GM13977 (cell line): ENCODE data around the gene SLC6A2.

Experiments
- DNase-seq: peaks from one replicate; pipeline ENCODE4 v3.0.0; 2012; ENCODE audit warnings: low spot score
- CTCF ChIP-seq: IDR thresholded peaks from 2 replicates; pipeline ENCODE4 v1.5.1; 2012; ENCODE audit warnings: mild to moderate bottlenecking, control low read depth; ENCODE audit not compliant: insufficient read depth; ENCODE audit errors: extremely low read depth, missing control alignments
- in situ Hi-C: fragments of 300-500 bp; cut with MboI; formaldehyde crosslinking; loops from one replicate; pipeline ENCODE4 v1.12.0; 2022; ENCODE audit warnings: low sequenced_read_pairs, low pct_unique_long_range_greater_than_20kb, mixed read lengths, inconsistent platforms; ENCODE audit not compliant: unreplicated experiment

SLC6A2 gene

GRCh38 chr16:55622930-55623561 is 32.7 kb upstream of the SLC6A2 start:
- in situ Hi-C loops = no loop called here
- TF ChIP-seq CTCF = no peak
- no peak for DNase-seq

GRCh38 chr16:55623640-55624039 is 32.1 kb upstream of the SLC6A2 start:
- no peak for DNase-seq
- in situ Hi-C loops = no loop called here
- TF ChIP-seq CTCF = no peak

- DNase-seq = no peak
- in situ Hi-C loops = no loop called here
These were observed 31.1 kb upstream of the SLC6A2 start for GRCh38 chr16:55624696-55625095.

GRCh38 chr16:55625843-55626242 is 29.9 kb upstream of the SLC6A2 start:
- TF ChIP-seq CTCF = no peak
- DNase-seq = no peak
- in situ Hi-C loops = no loop called here

More at GRCh38 chr16:55624696-55625095, 31.1 kb upstream of the SLC6A2 start:
- TF ChIP-seq CTCF = no peak

GRCh38 chr16:55628306-55628968 is 27.4 kb upstream of the SLC6A2 start:
- in situ Hi-C loops = no loop called here
- no peak for TF ChIP-seq CTCF
- no peak for DNase-seq

- in situ Hi-C loops = no loop called here
- no peak for DNase-seq
- TF ChIP-seq CTCF = no peak
These were observed 25.0 kb upstream of the SLC6A2 start for GRCh38 chr16:55630774-55631173.
